Activated CD4-positive, alpha-beta T cell treated with anti-CD3 and anti-CD28 coated beads for 48 hours (primary cell): Measurements from ENCODE around the gene JUN.

Source experiments
- DNase-seq: peaks from one replicate; pipeline ENCODE4 v3.0.0-alpha.2; 2020

Gene JUN

GRCh38 chr1:58754683-58755467 lies 29.0 kb downstream of the JUN start:
- no peak for DNase-seq

GRCh38 chr1:58754073-58754613 lies 29.7 kb downstream of the JUN start:
- no peak for DNase-seq

- DNase-seq = no peak
These were observed 30.4 kb downstream of the JUN start for GRCh38 chr1:58753431-58753866.

GRCh38 chr1:58749646-58750045 lies 34.2 kb downstream of the JUN start:
- DNase-seq = no peak

GRCh38 chr1:58748666-58749065 lies 35.2 kb downstream of the JUN start:
- DNase-seq = no peak

- no peak for DNase-seq
These were observed 37.1 kb downstream of the JUN start for GRCh38 chr1:58746757-58747156.

GRCh38 chr1:58746182-58746581 lies 37.7 kb downstream of the JUN start:
- no peak for DNase-seq

- no peak for DNase-seq
These were observed 38.2 kb downstream of the JUN start for GRCh38 chr1:58745666-58746065.

- DNase-seq = no peak
These were observed 38.7 kb downstream of the JUN start for GRCh38 chr1:58745117-58745516.

- DNase-seq = no peak
These were observed 41.9 kb downstream of the JUN start for GRCh38 chr1:58741678-58742553.

- no peak for DNase-seq
These were observed 43.9 kb downstream of the JUN start for GRCh38 chr1:58739856-58740466.

GRCh38 chr1:58738876-58739275 lies 45.0 kb downstream of the JUN start:
- DNase-seq = no peak

- DNase-seq = no peak
These were observed 48.3 kb downstream of the JUN start for GRCh38 chr1:58735586-58735985.

GRCh38 chr1:58734630-58735029 lies 49.2 kb downstream of the JUN start:
- DNase-seq = no peak

GRCh38 chr1:58732087-58732775 lies 51.6 kb downstream of the JUN start:
- no peak for DNase-seq
